K562 (cell line): ENCODE data around the gene KNG1. TPM values are rescaled to one million over a fixed set of nuclear protein-coding genes. Genes with fewer than 3 reads are reported as not detected.
A peak's percentile ranks its signal among the peaks of the same experiment; 100 is the strongest.

ENCODE experiments used
- CEBPZ ChIP-seq: fragments of 150-350 bp; IDR thresholded peaks from 2 replicates; pipeline ENCODE4 v1.6.1; 2014; ENCODE audit warnings: low read depth, mild to moderate bottlenecking, low read length, borderline replicate concordance
- CHD2 ChIP-seq: IDR thresholded peaks from 2 replicates; pipeline ENCODE4 v1.6.1; 2011; ENCODE audit warnings: low read depth, low read length
- DPF2 ChIP-seq: fragments of 450-650 bp; IDR thresholded peaks from 2 replicates; pipeline ENCODE4 v1.6.1; 2016
- E4F1 ChIP-seq: fragments of 250-450 bp; sonication (Bioruptor Pico); IDR thresholded peaks from 2 replicates; pipeline ENCODE4 v1.5.0; 2021; ENCODE audit warnings: mild to moderate bottlenecking, borderline replicate concordance
- PHB2 ChIP-seq: fragments of 450-650 bp; IDR thresholded peaks from 2 replicates; pipeline ENCODE4 v1.6.1; 2017; ENCODE audit warnings: low read depth
- POLR2AphosphoS5 ChIP-seq: IDR thresholded peaks from 2 replicates; pipeline ENCODE4 v1.6.1; 2011; ENCODE audit warnings: mild to moderate bottlenecking, low read depth, low read length, moderate library complexity; ENCODE audit not compliant: control insufficient read depth, insufficient read depth
- PRMT5 ChIP-seq: sonication (generic); formaldehyde crosslinking; IDR thresholded peaks from 2 replicates; pipeline ENCODE4 v1.5.0; 2020; ENCODE audit warnings: missing genetic modification reagents
- RFX5 ChIP-seq: IDR thresholded peaks from 2 replicates; pipeline ENCODE4 v1.6.1; 2011; ENCODE audit warnings: low read depth, mild to moderate bottlenecking, improper control_type of control experiment, low read length
- SFPQ ChIP-seq: fragments of 200-400 bp; formaldehyde crosslinking; IDR thresholded peaks from 2 replicates; pipeline ENCODE4 v1.6.1; 2017; ENCODE audit warnings: mild to moderate bottlenecking, low read depth, low read length, moderate library complexity
- polyA plus RNA-seq, 8 experiments: library from polyadenylated mRNA; depleted of rRNA in 4 of 8; stranded (reverse) in 5 of 8; unstranded in 3 of 8; fragments of >200 nt; fragmentation: Nextera tagmentation in 2 of 8; fragmentation: Illumina TruSeq in 1 of 8; extraction: Ambion mirVana in 2 of 8; extraction: Trizol in 1 of 8; gene quantifications; 2 replicates each; pipeline versions ENCODE4 v1.2.1 to v1.2.3, GENCODE V29; 2011 to 2014; ENCODE audit warnings: inconsistent platforms in 1 of 8, missing spikeins in 1 of 8
- total RNA-seq, 7 experiments: library from RNA; depleted of rRNA in 6 of 7; stranded (reverse); fragments of >200 nt in 6 of 7; fragmentation: Illumina TruSeq in 2 of 7; extraction: Trizol in 2 of 7; gene quantifications; 2 replicates each; pipeline versions ENCODE4 v1.2.1 to v1.2.3, GENCODE V29; 2011 to 2021; ENCODE audit warnings: low replicate concordance in 1 of 7

KNG1 gene
- total and polyA plus RNA-seq, 9 of the 15 experiments (the other 6 are each of a cell fraction or from before 2014, with no cell fraction given) = 0.09 TPM; not detected in 8

- no peak for TF ChIP-seq CEBPZ
- no peak for TF ChIP-seq RFX5
- peak; percentile 45; the same call in 1 of the 2 replicates for TF ChIP-seq DPF2
- no peak for TF ChIP-seq POLR2AphosphoS5
- TF ChIP-seq E4F1 (CRISPR knock-in tag) = no peak
- TF ChIP-seq SFPQ = no peak
- TF ChIP-seq PHB2 = no peak
- TF ChIP-seq CHD2 = no peak
- no peak for TF ChIP-seq PRMT5 (CRISPR knock-in tag)
These were observed 3.0 kb downstream of the KNG1 start (continued) for GRCh38 chr3:186719945-186720739.
